ENCODE results near the gene CDKL4.

The CDKL4 gene

DNA sequence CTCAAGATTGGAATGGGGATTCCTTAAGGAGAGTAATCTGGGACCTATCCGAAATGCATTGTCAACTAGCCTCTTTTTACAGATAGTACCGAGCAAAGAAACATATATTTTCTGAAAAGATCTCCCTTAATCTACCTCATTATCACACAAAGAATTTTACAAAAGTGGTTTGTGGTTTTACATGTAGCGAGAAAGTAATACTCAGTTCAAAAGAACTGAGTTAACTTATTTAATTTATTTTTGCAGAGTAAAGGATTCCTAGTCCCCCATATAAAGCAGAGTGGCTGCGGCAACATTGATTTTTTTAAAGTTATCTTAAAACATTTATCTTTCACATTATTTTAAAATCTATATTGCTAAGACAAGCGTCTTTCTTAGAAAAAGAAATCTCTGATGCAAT lies 107.0 kb downstream of the CDKL4 start:
- TF ChIP-seq, protein P1, sequence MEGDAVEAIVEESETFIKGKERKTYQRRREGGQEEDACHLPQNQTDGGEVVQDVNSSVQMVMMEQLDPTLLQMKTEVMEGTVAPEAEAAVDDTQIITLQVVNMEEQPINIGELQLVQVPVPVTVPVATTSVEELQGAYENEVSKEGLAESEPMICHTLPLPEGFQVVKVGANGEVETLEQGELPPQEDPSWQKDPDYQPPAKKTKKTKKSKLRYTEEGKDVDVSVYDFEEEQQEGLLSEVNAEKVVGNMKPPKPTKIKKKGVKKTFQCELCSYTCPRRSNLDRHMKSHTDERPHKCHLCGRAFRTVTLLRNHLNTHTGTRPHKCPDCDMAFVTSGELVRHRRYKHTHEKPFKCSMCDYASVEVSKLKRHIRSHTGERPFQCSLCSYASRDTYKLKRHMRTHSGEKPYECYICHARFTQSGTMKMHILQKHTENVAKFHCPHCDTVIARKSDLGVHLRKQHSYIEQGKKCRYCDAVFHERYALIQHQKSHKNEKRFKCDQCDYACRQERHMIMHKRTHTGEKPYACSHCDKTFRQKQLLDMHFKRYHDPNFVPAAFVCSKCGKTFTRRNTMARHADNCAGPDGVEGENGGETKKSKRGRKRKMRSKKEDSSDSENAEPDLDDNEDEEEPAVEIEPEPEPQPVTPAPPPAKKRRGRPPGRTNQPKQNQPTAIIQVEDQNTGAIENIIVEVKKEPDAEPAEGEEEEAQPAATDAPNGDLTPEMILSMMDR (IDR thresholded peaks at IDR 0.05; ENCODE audit: borderline replicate concordance, insufficient read depth, low read depth, low read length): no peak
- H3K4me3 ChIP-seq (ENCODE audit: low read depth, low read length): no peak overlapping the region

DNA sequence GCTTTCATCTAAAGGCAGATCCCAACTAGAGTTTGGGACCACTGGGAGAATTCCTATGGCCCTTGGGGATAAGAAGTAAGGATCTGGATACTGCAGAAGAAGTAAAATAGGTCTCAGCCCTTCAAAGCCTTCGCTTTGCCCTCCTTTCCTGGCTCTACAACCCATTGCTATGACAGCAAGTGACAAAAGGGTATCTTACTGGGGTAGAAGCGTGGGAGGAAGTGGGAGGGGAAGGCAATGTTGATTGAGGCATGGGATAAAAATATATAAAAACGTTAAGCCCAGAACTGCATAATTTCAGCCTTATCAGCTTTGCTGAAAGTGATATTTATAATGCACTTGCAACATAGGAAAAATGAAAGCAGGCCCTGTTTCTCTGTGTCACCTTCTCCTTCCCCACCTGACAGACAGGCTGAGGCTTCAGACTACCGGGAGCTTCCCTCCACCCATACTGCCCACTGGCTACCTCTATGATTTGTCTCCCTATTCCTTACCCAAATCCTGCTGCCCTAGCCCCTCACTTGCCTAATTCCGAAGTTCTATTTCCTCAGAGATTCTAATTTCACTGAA lies 108.0 kb downstream of the CDKL4 start:
- TF ChIP-seq, protein P1 (IDR thresholded peaks at IDR 0.05; ENCODE audit: borderline replicate concordance, insufficient read depth, low read depth, low read length): no peak
- no peak overlapping the region for H3K4me3 ChIP-seq (ENCODE audit: low read depth, low read length)

DNA sequence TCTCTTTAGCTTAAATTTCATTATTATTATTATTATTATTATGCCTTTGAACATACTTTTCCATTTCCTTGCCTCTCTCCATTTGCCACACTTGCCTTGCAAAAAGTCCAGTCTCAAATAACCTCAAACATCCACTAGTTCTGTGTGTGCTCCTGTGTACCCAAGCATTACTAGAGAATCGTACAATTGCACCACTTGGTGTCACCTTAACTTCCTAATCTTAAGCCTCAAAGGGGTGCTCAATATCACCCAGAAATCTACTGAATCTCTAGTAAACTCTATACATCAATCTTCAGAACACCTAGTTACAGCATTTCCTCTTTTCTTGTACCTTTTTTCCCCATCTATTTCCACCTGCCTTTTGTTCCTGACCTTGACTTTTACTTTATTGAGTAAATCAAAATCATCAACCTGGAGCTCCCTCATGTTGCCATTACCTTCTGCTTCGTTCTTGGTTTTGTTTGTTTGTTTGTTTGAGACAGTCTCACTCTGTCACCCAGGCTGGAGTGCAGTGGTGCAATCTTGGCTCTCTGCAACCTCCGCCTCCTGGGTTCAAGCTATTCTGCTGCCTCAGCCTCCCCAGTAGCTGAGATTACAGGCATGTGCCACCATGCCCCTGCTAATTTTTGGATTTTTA lies 110.4 kb downstream of the CDKL4 start:
- TF ChIP-seq, protein P1 (IDR thresholded peaks at IDR 0.05; ENCODE audit: borderline replicate concordance, insufficient read depth, low read depth, low read length): no peak
- H3K4me3 ChIP-seq (ENCODE audit: low read depth, low read length): no peak overlapping the region

DNA sequence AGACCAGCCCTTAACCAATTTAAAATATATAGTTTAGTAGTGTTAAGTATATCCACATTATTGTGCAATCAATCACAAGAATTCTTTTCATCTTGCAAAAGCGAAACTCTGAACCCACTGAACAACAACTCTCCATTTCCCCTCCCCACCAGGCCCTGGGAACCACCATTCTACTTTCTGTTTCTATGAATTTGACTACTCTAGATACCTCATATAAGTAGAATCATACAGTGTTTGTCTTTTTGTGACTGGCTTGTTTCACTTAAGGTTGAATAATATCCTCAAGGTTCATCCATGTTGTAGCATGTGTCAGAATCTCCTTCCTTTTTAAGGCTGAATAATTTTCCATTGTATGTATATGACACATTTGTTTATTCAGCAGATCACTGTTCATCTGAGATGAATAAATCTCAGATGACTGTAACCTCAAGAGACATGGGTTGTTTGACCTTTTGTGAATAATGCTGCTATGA lies 114.8 kb downstream of the CDKL4 start:
- no peak overlapping the region for H3K4me3 ChIP-seq (ENCODE audit: low read depth, low read length)
- TF ChIP-seq, protein P1 (IDR thresholded peaks at IDR 0.05; ENCODE audit: borderline replicate concordance, insufficient read depth, low read depth, low read length): no peak

DNA sequence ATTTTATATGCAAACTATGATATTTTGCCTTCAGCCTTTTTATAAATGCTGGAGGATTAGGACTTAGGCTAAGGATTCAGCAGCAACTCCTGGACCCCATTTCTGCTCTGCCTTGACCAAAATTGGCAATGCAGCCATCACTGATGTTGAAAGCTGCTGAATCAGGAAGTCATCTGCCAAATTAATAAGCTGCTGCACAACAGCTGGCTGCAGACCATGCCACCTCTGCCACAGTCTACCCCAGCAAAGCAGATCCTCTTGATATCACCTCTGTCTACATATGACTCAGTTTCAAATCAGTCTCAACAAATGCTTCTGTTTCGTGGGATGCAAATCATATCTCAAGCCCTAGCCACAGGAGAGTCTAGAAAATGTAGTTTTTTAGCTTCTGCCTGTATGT lies 115.8 kb downstream of the CDKL4 start:
- TF ChIP-seq, protein P1 (IDR thresholded peaks at IDR 0.05; ENCODE audit: borderline replicate concordance, insufficient read depth, low read depth, low read length): no peak
- H3K4me3 ChIP-seq (ENCODE audit: low read depth, low read length): no peak overlapping the region
